WTC11 (cell line): ENCODE results near the gene NRXN3. TPM values are rescaled to one million over a fixed set of nuclear protein-coding genes. Genes with fewer than 3 reads are reported as not detected.

Experiments used
- ATAC-seq: fragments of 200-7000 bp; cut with Tn5 transposase; 2 replicates; pipeline ENCODE4 v1.10.0; 2021; ENCODE audit warnings: mild to moderate bottlenecking, moderate library complexity
- CTCF ChIA-PET: fragments of 300-600 bp; sonication (Branson Sonifier 250); formaldehyde crosslinking; loops from one replicate; lab custom pipeline; 2021; ENCODE audit warnings: antibody characterized with exemption; lab: Charles Lee
- POLR2A ChIA-PET: fragments of 350-600 bp; sonication (Branson Sonifier 250); formaldehyde crosslinking; loops from one replicate; lab custom pipeline; 2021; ENCODE audit warnings: antibody characterized with exemption; lab: Charles Lee
- DNase-seq: peaks from one replicate; pipeline ENCODE4 v3.0.0; 2021; ENCODE audit warnings: low spot score
- H3K27ac Mint-ChIP-seq: 2 replicates; pipeline ENCODE4 v1.8.0; 2021; ENCODE audit warnings: mixed read lengths
- H3K27me3 Mint-ChIP-seq: 2 replicates; pipeline ENCODE4 v1.8.0; 2021; ENCODE audit warnings: low read depth, mild to moderate bottlenecking, moderate library complexity, mixed read lengths
- H3K36me3 Mint-ChIP-seq: 2 replicates; pipeline ENCODE4 v1.8.0; 2021; ENCODE audit warnings: mixed read lengths
- H3K4me1 Mint-ChIP-seq: 2 replicates; pipeline ENCODE4 v1.8.0; 2022; ENCODE audit warnings: mixed read lengths
- H3K4me3 Mint-ChIP-seq: 2 replicates; pipeline ENCODE4 v1.8.0; 2021; ENCODE audit warnings: mild to moderate bottlenecking, moderate library complexity, mixed read lengths
- H3K9me3 Mint-ChIP-seq: 2 replicates; pipeline ENCODE4 v1.8.0; 2021; ENCODE audit warnings: mixed read lengths
- EMX1 ChIP-seq: fragments of 250-450 bp; sonication (Bioruptor Pico); IDR thresholded peaks from 2 replicates; pipeline ENCODE4 v1.8.0; 2021; ENCODE audit warnings: mild to moderate bottlenecking
- HMGA2 ChIP-seq: fragments of 250-450 bp; sonication (Bioruptor Pico); IDR thresholded peaks from 2 replicates; pipeline ENCODE4 v1.4.0; 2021; ENCODE audit warnings: mild to moderate bottlenecking, moderate library complexity
- MXD4 ChIP-seq: fragments of 250-450 bp; sonication (Bioruptor Pico); IDR thresholded peaks from 2 replicates; pipeline ENCODE4 v1.8.0; 2021; ENCODE audit warnings: mild to moderate bottlenecking, moderate library complexity, borderline replicate concordance
- NR1H2 ChIP-seq: sonication (generic); formaldehyde crosslinking; IDR thresholded peaks from 2 replicates; pipeline ENCODE4 v1.9.0; 2021; ENCODE audit warnings: mild to moderate bottlenecking, moderate library complexity, missing genetic modification reagents
- PRRX2 ChIP-seq: fragments of 250-450 bp; sonication (Bioruptor Pico); IDR thresholded peaks from 2 replicates; pipeline ENCODE4 v1.8.0; 2021; ENCODE audit warnings: mild to moderate bottlenecking
- SMAD4 ChIP-seq: sonication (generic); formaldehyde crosslinking; IDR thresholded peaks from 2 replicates; pipeline ENCODE4 v1.8.0; 2022; ENCODE audit warnings: mild to moderate bottlenecking, missing genetic modification reagents
- TEAD4 ChIP-seq: sonication (generic); formaldehyde crosslinking; IDR thresholded peaks from 2 replicates; pipeline ENCODE4 v1.8.0; 2022; ENCODE audit warnings: mild to moderate bottlenecking, missing genetic modification reagents
- ZBTB21 ChIP-seq: sonication (generic); formaldehyde crosslinking; IDR thresholded peaks from 2 replicates; pipeline ENCODE4 v1.8.1; 2023; ENCODE audit warnings: mild to moderate bottlenecking, missing genetic modification reagents, borderline replicate concordance
- ZNF121 ChIP-seq: sonication (generic); formaldehyde crosslinking; IDR thresholded peaks from 2 replicates; pipeline ENCODE4 v1.8.0; 2023; ENCODE audit warnings: missing genetic modification reagents
- total RNA-seq: library from RNA; stranded (reverse); gene quantifications from 3 replicates; pipeline ENCODE4 v1.2.3, GENCODE V29; 2021
- TF ChIP-seq, protein P1 (sequence below): sonication (generic); formaldehyde crosslinking; IDR thresholded peaks from 2 replicates; pipeline ENCODE4 v1.8.0; 2022; ENCODE audit warnings: missing genetic modification reagents
- TF ChIP-seq, protein P2 (sequence below): sonication (generic); formaldehyde crosslinking; IDR thresholded peaks from 2 replicates; pipeline ENCODE4 v1.8.1; 2023; ENCODE audit warnings: mild to moderate bottlenecking, missing genetic modification reagents, moderate library complexity
- TF ChIP-seq, protein P3 (sequence below): sonication (generic); formaldehyde crosslinking; conservative IDR thresholded peaks from 2 replicates; pipeline ENCODE4 v1.8.1; 2023; ENCODE audit warnings: mild to moderate bottlenecking, low read depth, missing genetic modification reagents, moderate library complexity
- TF ChIP-seq, protein P4 (sequence below): sonication (generic); formaldehyde crosslinking; IDR thresholded peaks from 2 replicates; pipeline ENCODE4 v1.8.1; 2022; ENCODE audit warnings: low read depth, mild to moderate bottlenecking, moderate library complexity, missing genetic modification reagents, borderline replicate concordance
- TF ChIP-seq, protein P5 (sequence below): sonication (generic); formaldehyde crosslinking; IDR thresholded peaks from 2 replicates; pipeline ENCODE4 v1.8.0; 2023; ENCODE audit warnings: missing genetic modification reagents, mild to moderate bottlenecking, borderline replicate concordance
- TF ChIP-seq, protein P6 (sequence below): fragments of 200-600 bp; IDR thresholded peaks from 2 replicates; pipeline ENCODE4 v1.8.0; 2022; ENCODE audit warnings: antibody characterized with exemption

Gene NRXN3
- total RNA-seq, 1 experiment from 2014 or later = 3.0 TPM

DNA sequence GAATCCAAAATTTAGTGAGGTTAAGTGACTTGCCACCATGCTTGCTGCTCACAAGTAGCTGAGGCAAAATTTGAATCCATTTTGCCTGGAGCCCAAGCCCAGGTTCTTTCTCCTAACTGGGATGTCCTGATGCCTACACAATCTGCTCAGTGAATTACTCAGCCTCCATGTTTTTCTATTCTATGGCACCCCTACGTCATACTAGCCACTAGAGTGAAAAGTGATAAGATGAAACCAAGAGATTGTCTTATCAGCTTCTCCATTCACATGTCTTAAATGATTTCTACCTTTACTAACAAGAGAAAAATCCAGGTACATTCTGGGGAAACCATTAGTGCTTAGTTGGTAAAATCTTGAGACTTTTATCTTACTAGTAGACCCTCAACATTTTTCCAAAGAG is 1321.0 kb downstream of the NRXN3 start (continued):
- TF ChIP-seq, protein P1, sequence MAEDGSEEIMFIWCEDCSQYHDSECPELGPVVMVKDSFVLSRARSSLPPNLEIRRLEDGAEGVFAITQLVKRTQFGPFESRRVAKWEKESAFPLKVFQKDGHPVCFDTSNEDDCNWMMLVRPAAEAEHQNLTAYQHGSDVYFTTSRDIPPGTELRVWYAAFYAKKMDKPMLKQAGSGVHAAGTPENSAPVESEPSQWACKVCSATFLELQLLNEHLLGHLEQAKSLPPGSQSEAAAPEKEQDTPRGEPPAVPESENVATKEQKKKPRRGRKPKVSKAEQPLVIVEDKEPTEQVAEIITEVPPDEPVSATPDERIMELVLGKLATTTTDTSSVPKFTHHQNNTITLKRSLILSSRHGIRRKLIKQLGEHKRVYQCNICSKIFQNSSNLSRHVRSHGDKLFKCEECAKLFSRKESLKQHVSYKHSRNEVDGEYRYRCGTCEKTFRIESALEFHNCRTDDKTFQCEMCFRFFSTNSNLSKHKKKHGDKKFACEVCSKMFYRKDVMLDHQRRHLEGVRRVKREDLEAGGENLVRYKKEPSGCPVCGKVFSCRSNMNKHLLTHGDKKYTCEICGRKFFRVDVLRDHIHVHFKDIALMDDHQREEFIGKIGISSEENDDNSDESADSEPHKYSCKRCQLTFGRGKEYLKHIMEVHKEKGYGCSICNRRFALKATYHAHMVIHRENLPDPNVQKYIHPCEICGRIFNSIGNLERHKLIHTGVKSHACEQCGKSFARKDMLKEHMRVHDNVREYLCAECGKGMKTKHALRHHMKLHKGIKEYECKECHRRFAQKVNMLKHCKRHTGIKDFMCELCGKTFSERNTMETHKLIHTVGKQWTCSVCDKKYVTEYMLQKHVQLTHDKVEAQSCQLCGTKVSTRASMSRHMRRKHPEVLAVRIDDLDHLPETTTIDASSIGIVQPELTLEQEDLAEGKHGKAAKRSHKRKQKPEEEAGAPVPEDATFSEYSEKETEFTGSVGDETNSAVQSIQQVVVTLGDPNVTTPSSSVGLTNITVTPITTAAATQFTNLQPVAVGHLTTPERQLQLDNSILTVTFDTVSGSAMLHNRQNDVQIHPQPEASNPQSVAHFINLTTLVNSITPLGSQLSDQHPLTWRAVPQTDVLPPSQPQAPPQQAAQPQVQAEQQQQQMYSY (CRISPR knock-in tag) = no peak
- TF ChIP-seq, protein P2, sequence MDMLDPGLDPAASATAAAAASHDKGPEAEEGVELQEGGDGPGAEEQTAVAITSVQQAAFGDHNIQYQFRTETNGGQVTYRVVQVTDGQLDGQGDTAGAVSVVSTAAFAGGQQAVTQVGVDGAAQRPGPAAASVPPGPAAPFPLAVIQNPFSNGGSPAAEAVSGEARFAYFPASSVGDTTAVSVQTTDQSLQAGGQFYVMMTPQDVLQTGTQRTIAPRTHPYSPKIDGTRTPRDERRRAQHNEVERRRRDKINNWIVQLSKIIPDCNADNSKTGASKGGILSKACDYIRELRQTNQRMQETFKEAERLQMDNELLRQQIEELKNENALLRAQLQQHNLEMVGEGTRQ (CRISPR knock-in tag) = no peak
- no peak for TF ChIP-seq HMGA2 (CRISPR knock-in tag)
- TF ChIP-seq TEAD4 (CRISPR knock-in tag) = no peak
- TF ChIP-seq SMAD4 (CRISPR knock-in tag) = no peak
- TF ChIP-seq, protein P3, sequence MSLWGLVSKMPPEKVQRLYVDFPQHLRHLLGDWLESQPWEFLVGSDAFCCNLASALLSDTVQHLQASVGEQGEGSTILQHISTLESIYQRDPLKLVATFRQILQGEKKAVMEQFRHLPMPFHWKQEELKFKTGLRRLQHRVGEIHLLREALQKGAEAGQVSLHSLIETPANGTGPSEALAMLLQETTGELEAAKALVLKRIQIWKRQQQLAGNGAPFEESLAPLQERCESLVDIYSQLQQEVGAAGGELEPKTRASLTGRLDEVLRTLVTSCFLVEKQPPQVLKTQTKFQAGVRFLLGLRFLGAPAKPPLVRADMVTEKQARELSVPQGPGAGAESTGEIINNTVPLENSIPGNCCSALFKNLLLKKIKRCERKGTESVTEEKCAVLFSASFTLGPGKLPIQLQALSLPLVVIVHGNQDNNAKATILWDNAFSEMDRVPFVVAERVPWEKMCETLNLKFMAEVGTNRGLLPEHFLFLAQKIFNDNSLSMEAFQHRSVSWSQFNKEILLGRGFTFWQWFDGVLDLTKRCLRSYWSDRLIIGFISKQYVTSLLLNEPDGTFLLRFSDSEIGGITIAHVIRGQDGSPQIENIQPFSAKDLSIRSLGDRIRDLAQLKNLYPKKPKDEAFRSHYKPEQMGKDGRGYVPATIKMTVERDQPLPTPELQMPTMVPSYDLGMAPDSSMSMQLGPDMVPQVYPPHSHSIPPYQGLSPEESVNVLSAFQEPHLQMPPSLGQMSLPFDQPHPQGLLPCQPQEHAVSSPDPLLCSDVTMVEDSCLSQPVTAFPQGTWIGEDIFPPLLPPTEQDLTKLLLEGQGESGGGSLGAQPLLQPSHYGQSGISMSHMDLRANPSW (CRISPR knock-in tag) = no peak
- TF ChIP-seq, protein P4, sequence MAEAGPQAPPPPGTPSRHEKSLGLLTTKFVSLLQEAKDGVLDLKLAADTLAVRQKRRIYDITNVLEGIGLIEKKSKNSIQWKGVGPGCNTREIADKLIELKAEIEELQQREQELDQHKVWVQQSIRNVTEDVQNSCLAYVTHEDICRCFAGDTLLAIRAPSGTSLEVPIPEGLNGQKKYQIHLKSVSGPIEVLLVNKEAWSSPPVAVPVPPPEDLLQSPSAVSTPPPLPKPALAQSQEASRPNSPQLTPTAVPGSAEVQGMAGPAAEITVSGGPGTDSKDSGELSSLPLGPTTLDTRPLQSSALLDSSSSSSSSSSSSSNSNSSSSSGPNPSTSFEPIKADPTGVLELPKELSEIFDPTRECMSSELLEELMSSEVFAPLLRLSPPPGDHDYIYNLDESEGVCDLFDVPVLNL (CRISPR knock-in tag) = no peak
- TF ChIP-seq MXD4 (CRISPR knock-in tag) = no peak
- no peak for TF ChIP-seq EMX1 (CRISPR knock-in tag)

DNA sequence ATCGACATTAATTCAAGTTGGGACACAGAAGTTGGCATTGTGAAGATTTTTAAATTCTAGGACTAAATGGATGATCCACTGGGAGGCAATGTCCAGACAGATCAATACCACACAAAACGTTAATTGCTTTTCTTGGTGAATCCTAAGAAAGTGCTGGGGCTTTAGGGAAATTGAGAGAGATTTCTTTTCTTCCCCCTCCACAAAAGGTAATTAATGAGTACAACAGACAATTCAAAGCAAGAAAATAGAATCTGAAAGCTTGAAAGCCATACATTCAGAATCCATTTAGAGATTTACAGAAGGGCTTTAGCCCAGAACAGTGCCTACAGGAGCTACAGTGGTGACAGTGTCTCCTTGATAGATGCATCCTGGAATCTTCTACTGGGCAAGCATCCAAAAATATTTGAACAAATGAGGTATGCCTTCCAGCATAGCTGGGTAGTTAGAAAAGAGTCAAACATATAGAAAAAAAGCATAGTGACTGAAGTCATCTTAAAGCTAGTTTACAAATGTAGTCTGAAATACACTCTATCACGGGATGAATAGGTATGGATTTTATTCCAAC is 1323.0 kb downstream of the NRXN3 start:
- Mint-ChIP-seq H3K36me3 (peaks cover 9% of the 10 kb centered on the region), H3K27me3 (no peaks in the 10 kb centered on the region), H3K4me1 (no peaks in the 10 kb centered on the region), H3K4me3 (no peak overlapping the region), H3K27ac (no peak overlapping the region), H3K9me3 (peaks cover 21% of the 10 kb centered on the region)
- TF ChIP-seq SMAD4 (CRISPR knock-in tag) (no peak), ZBTB21 (CRISPR knock-in tag) (no peak), NR1H2 (no peak), PRRX2 (CRISPR knock-in tag) (no peak), ZNF121 (no peak), HMGA2 (CRISPR knock-in tag) (no peak)
- TF ChIP-seq, protein P1 (CRISPR knock-in tag) = no peak
- TF ChIP-seq, protein P5, sequence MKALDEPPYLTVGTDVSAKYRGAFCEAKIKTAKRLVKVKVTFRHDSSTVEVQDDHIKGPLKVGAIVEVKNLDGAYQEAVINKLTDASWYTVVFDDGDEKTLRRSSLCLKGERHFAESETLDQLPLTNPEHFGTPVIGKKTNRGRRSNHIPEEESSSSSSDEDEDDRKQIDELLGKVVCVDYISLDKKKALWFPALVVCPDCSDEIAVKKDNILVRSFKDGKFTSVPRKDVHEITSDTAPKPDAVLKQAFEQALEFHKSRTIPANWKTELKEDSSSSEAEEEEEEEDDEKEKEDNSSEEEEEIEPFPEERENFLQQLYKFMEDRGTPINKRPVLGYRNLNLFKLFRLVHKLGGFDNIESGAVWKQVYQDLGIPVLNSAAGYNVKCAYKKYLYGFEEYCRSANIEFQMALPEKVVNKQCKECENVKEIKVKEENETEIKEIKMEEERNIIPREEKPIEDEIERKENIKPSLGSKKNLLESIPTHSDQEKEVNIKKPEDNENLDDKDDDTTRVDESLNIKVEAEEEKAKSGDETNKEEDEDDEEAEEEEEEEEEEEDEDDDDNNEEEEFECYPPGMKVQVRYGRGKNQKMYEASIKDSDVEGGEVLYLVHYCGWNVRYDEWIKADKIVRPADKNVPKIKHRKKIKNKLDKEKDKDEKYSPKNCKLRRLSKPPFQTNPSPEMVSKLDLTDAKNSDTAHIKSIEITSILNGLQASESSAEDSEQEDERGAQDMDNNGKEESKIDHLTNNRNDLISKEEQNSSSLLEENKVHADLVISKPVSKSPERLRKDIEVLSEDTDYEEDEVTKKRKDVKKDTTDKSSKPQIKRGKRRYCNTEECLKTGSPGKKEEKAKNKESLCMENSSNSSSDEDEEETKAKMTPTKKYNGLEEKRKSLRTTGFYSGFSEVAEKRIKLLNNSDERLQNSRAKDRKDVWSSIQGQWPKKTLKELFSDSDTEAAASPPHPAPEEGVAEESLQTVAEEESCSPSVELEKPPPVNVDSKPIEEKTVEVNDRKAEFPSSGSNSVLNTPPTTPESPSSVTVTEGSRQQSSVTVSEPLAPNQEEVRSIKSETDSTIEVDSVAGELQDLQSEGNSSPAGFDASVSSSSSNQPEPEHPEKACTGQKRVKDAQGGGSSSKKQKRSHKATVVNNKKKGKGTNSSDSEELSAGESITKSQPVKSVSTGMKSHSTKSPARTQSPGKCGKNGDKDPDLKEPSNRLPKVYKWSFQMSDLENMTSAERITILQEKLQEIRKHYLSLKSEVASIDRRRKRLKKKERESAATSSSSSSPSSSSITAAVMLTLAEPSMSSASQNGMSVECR = no peak
- TF ChIP-seq, protein P6, sequence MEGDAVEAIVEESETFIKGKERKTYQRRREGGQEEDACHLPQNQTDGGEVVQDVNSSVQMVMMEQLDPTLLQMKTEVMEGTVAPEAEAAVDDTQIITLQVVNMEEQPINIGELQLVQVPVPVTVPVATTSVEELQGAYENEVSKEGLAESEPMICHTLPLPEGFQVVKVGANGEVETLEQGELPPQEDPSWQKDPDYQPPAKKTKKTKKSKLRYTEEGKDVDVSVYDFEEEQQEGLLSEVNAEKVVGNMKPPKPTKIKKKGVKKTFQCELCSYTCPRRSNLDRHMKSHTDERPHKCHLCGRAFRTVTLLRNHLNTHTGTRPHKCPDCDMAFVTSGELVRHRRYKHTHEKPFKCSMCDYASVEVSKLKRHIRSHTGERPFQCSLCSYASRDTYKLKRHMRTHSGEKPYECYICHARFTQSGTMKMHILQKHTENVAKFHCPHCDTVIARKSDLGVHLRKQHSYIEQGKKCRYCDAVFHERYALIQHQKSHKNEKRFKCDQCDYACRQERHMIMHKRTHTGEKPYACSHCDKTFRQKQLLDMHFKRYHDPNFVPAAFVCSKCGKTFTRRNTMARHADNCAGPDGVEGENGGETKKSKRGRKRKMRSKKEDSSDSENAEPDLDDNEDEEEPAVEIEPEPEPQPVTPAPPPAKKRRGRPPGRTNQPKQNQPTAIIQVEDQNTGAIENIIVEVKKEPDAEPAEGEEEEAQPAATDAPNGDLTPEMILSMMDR = no peak
- CTCF ChIA-PET = no interaction called here
- DNase-seq (no peak), ATAC-seq (no peak)
- POLR2A ChIA-PET = no interaction called here
